EL (cell line): ENCODE data around the gene GJA3.
A peak's percentile ranks its signal among the peaks of the same experiment; 100 is the strongest.
"Not testable (repeated sequence)": the region's sequence is repeated elsewhere in the genome, so short reads cannot be mapped to it uniquely, and the experiment has no call there.

Source experiments
- DNase-seq: peaks from one replicate; pipeline ENCODE4 v3.0.0-alpha.2; 2016

GJA3 gene

GRCh38 chr13:20181188-20181587 is 20.3 kb upstream of the GJA3 start:
- no peak for DNase-seq

GRCh38 chr13:20178156-20178555 is 17.3 kb upstream of the GJA3 start:
- DNase-seq, result no peak

- no peak for DNase-seq
Measured at GRCh38 chr13:20177049-20177831, 16.4 kb upstream of the GJA3 start.

- no peak for DNase-seq
Measured at GRCh38 chr13:20175907-20176652, 15.2 kb upstream of the GJA3 start.

GRCh38 chr13:20175406-20175794 is 14.5 kb upstream of the GJA3 start:
- no peak for DNase-seq

- peak; percentile 96 for DNase-seq
Measured at GRCh38 chr13:20174656-20175405, 14.0 kb upstream of the GJA3 start.

- no peak for DNase-seq
Measured at GRCh38 chr13:20173116-20173746, 12.4 kb upstream of the GJA3 start.

GRCh38 chr13:20171364-20171763 is 10.5 kb upstream of the GJA3 start:
- no peak for DNase-seq

- DNase-seq, result no peak
Measured at GRCh38 chr13:20170921-20171320, 10.1 kb upstream of the GJA3 start.

- DNase-seq, result no peak
Measured at GRCh38 chr13:20168396-20168795, 7.5 kb upstream of the GJA3 start.

- no peak for DNase-seq
Measured at GRCh38 chr13:20165417-20166257, 4.8 kb upstream of the GJA3 start.

- DNase-seq, result no peak
Measured at GRCh38 chr13:20161951-20162300, 1.1 kb upstream of the GJA3 start.

- DNase-seq, result peak; percentile 31
Measured at GRCh38 chr13:20161275-20161950, 561 bp upstream of the GJA3 start.

GRCh38 chr13:20159646-20160305 is 1.1 kb downstream of the GJA3 start:
- peak; percentile 36 for DNase-seq

GRCh38 chr13:20157151-20157796 is 3.6 kb downstream of the GJA3 start:
- no peak for DNase-seq

- no peak for DNase-seq
Measured at GRCh38 chr13:20156702-20157101, 4.2 kb downstream of the GJA3 start.

- DNase-seq, result not testable (repeated sequence)
Measured at GRCh38 chr13:20153290-20153689, 7.6 kb downstream of the GJA3 start.

GRCh38 chr13:20151612-20152011 is 9.2 kb downstream of the GJA3 start:
- no peak for DNase-seq

- no peak for DNase-seq
Measured at GRCh38 chr13:20151016-20151415, 9.8 kb downstream of the GJA3 start.

GRCh38 chr13:20150561-20150960 is 10.3 kb downstream of the GJA3 start:
- DNase-seq, result no peak

- no peak for DNase-seq
Measured at GRCh38 chr13:20149762-20150161, 11.1 kb downstream of the GJA3 start.
